Mesodermal cell (in vitro differentiated cells): ENCODE measurements around the gene SLC16A12.
"Not testable (repeated sequence)": the region's sequence is repeated elsewhere in the genome, so short reads cannot be mapped to it uniquely, and the experiment has no call there.

Experiments used
- H3K27ac ChIP-seq: 2 replicates; pipeline ENCODE4 v1.7.0; 2013; ENCODE audit warnings: mild to moderate bottlenecking, low read depth, low read length, moderate library complexity; ENCODE audit not compliant: severe bottlenecking
- H3K36me3 ChIP-seq: 2 replicates; pipeline ENCODE4 v1.7.1; 2013; ENCODE audit warnings: mild to moderate bottlenecking, low read length, moderate library complexity; ENCODE audit not compliant: control insufficient read depth, insufficient read depth
- H3K4me1 ChIP-seq: one replicate; pipeline ENCODE4 v1.7.1; 2013; ENCODE audit warnings: mild to moderate bottlenecking, low read length; ENCODE audit not compliant: insufficient read depth, control insufficient read depth, poor library complexity, severe bottlenecking
- H3K4me3 ChIP-seq: 2 replicates; pipeline ENCODE4 v1.7.0; 2013; ENCODE audit warnings: low read length, control low read depth, mild to moderate bottlenecking; ENCODE audit not compliant: insufficient read depth, poor library complexity, severe bottlenecking; ENCODE audit errors: extremely low read depth
- H3K9me3 ChIP-seq: 2 replicates; pipeline ENCODE4 v1.7.1; 2013; ENCODE audit warnings: mild to moderate bottlenecking, low read length, moderate library complexity; ENCODE audit not compliant: control insufficient read depth
- WGBS, 2 experiments: methylation state at CpG; one replicate each; pipeline ENCODE4 v1.1.5; 2013; ENCODE audit warnings: missing lambda C conversion rate in 2 of 2; ENCODE audit not compliant: insufficient coverage in 2 of 2; 5-methylcytosine and 5-hydroxymethylcytosine counted together

Gene SLC16A12

GRCh38 chr10:89419548-89419947 is 115.8 kb downstream of the SLC16A12 start:
- no peak overlapping the region for H3K27ac ChIP-seq
- H3K4me3 ChIP-seq, result no peak overlapping the region
- WGBS, 2 experiments, result 40% methylated on average over 1 of the region's 3 CpGs; no CpG with 5 or more reads in 1 of the 2 experiments

GRCh38 chr10:89416465-89416864 is 118.9 kb downstream of the SLC16A12 start:
- H3K9me3 ChIP-seq, result no peaks in the 10 kb centered on the region
- WGBS, 2 experiments, result 100% methylated on average over 1 of the region's 1 CpG; no CpG with 5 or more reads in 1 of the 2 experiments

More at GRCh38 chr10:89419548-89419947, 115.8 kb downstream of the SLC16A12 start:
- H3K36me3 ChIP-seq, result peaks cover 7% of the 10 kb centered on the region
- H3K9me3 ChIP-seq, result no peaks in the 10 kb centered on the region
- H3K4me1 ChIP-seq, result no peaks in the 10 kb centered on the region

GRCh38 chr10:89414879-89415821 is 120.2 kb downstream of the SLC16A12 start:
- H3K9me3 ChIP-seq, result no peaks in the 10 kb centered on the region
- H3K4me1 ChIP-seq, result no peaks in the 10 kb centered on the region
- 8 to 10% methylated on average over 62 of the region's 66 CpGs for WGBS, 2 experiments
- H3K36me3 ChIP-seq, result peaks cover 7% of the 10 kb centered on the region
- H3K27ac ChIP-seq, result peak overlapping the region; percentile 26
- peak overlapping the region; percentile 69 for H3K4me3 ChIP-seq

More at GRCh38 chr10:89416465-89416864, 118.9 kb downstream of the SLC16A12 start:
- H3K4me3 ChIP-seq, result no peak overlapping the region
- no peaks in the 10 kb centered on the region for H3K4me1 ChIP-seq
- no peak overlapping the region for H3K27ac ChIP-seq
- H3K36me3 ChIP-seq, result peaks cover 7% of the 10 kb centered on the region

GRCh38 chr10:89414146-89414878 is 121.1 kb downstream of the SLC16A12 start, which contains the start of gene IFIT5:
Gene IFIT5 (plus strand): TSS chr10:89414568. CDS start chr10:89414799, 231 bp downstream.
- peak within 1 kb of the TSS; percentile 69 for H3K4me3 ChIP-seq
- H3K9me3 ChIP-seq, result no peaks in the 10 kb centered on the region
- 2 to 3% methylated on average over 25 to 39 of the region's 48 CpGs for WGBS, 2 experiments
- H3K36me3 ChIP-seq, result peaks cover 7% of the 10 kb centered on the region
- no peaks in the 10 kb centered on the region for H3K4me1 ChIP-seq
- H3K27ac ChIP-seq, result peak within 1 kb of the TSS; percentile 26

- no peaks in the 10 kb centered on the region for H3K4me1 ChIP-seq
- no peak overlapping the region for H3K27ac ChIP-seq
- WGBS, 2 experiments, result 98 to 100% methylated on average over 5 to 7 of the region's 7 CpGs
- peaks cover 7% of the 10 kb centered on the region for H3K36me3 ChIP-seq
- H3K9me3 ChIP-seq, result no peaks in the 10 kb centered on the region
- no peak overlapping the region for H3K4me3 ChIP-seq
Observed at GRCh38 chr10:89413398-89413912, 121.9 kb downstream of the SLC16A12 start.

- WGBS, 2 experiments, result 90 to 99% methylated on average over 10 of the region's 10 CpGs
- H3K9me3 ChIP-seq, H3K4me3 ChIP-seq, H3K4me1 ChIP-seq, H3K36me3 ChIP-seq, H3K27ac ChIP-seq: not testable (repeated sequence)
Observed at GRCh38 chr10:89412276-89412675, 123.1 kb downstream of the SLC16A12 start.

GRCh38 chr10:89411135-89411534 is 124.3 kb downstream of the SLC16A12 start:
- H3K4me3 ChIP-seq, H3K9me3 ChIP-seq, H3K4me1 ChIP-seq, H3K27ac ChIP-seq, H3K36me3 ChIP-seq: not testable (repeated sequence)
- 100% methylated on average over 1 to 2 of the region's 2 CpGs for WGBS, 2 experiments

GRCh38 chr10:89410551-89410950 is 124.8 kb downstream of the SLC16A12 start:
- WGBS, 2 experiments, result 96 to 100% methylated on average over 1 to 3 of the region's 5 CpGs
- H3K4me3 ChIP-seq, H3K4me1 ChIP-seq, H3K9me3 ChIP-seq, H3K27ac ChIP-seq, H3K36me3 ChIP-seq: not testable (repeated sequence)

- 89 to 96% methylated on average over 3 to 5 of the region's 5 CpGs for WGBS, 2 experiments
- not testable (repeated sequence) for H3K27ac ChIP-seq, H3K4me3 ChIP-seq
Observed at GRCh38 chr10:89409282-89409681, 126.1 kb downstream of the SLC16A12 start.

GRCh38 chr10:89407792-89408191 is 127.6 kb downstream of the SLC16A12 start:
- WGBS, 2 experiments, result 94% methylated on average over 2 to 3 of the region's 3 CpGs
- not testable (repeated sequence) for H3K27ac ChIP-seq, H3K36me3 ChIP-seq, H3K4me3 ChIP-seq, H3K4me1 ChIP-seq, H3K9me3 ChIP-seq

More at GRCh38 chr10:89409282-89409681, 126.1 kb downstream of the SLC16A12 start:
- not testable (repeated sequence) for H3K36me3 ChIP-seq, H3K4me1 ChIP-seq, H3K9me3 ChIP-seq
